Sigmoid colon (tissue), 4 donors: ENCODE data around the gene ANKRD45.
"Not testable (repeated sequence)": the region's sequence is repeated elsewhere in the genome, so short reads cannot be mapped to it uniquely, and the experiment has no call there.

ENCODE experiments used
- POLR2AphosphoS5 ChIP-seq, 4 donors: sonication (generic); formaldehyde crosslinking; IDR thresholded peaks; one replicate each; pipeline ENCODE4 v1.6.1; 2017; ENCODE audit warnings: antibody characterized with exemption in 4 of 4
- TF ChIP-seq, protein P1 (sequence below), 4 experiments: fragments of 450-650 bp in 3 of 4; fragments of 200-600 bp in 1 of 4; IDR thresholded peaks; one replicate each; pipeline ENCODE4 v1.5.1; 2016 to 2019; ENCODE audit warnings: antibody characterized with exemption in 4 of 4, mild to moderate bottlenecking in 3 of 4, moderate library complexity in 2 of 4

DNA sequence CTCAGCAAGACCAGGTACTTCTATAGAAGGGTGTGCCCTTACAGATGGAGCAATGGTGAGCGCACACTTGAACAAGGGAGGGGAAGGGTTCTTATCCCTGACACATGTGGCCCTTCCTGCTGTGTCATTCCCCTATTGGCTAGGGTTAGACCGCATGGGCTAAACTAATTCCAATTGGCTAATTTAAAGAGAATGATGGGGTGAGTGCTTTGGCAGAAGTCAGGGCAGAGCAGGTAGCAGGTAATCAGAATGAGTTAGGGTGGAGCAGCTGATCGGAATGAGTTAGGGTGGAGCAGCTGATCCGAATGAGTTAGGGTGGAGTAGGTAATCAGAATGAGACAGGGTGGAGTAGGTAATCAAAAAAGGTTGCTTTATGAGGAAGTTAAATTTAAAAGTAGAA is 14.2 kb upstream of the ANKRD45 start:
- TF ChIP-seq, protein P1, sequence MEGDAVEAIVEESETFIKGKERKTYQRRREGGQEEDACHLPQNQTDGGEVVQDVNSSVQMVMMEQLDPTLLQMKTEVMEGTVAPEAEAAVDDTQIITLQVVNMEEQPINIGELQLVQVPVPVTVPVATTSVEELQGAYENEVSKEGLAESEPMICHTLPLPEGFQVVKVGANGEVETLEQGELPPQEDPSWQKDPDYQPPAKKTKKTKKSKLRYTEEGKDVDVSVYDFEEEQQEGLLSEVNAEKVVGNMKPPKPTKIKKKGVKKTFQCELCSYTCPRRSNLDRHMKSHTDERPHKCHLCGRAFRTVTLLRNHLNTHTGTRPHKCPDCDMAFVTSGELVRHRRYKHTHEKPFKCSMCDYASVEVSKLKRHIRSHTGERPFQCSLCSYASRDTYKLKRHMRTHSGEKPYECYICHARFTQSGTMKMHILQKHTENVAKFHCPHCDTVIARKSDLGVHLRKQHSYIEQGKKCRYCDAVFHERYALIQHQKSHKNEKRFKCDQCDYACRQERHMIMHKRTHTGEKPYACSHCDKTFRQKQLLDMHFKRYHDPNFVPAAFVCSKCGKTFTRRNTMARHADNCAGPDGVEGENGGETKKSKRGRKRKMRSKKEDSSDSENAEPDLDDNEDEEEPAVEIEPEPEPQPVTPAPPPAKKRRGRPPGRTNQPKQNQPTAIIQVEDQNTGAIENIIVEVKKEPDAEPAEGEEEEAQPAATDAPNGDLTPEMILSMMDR (IDR thresholded peaks at IDR 0.05), result not testable (repeated sequence)
- not testable (repeated sequence) for TF ChIP-seq POLR2AphosphoS5 (IDR thresholded peaks at IDR 0.05)
